Right atrium auricular region (tissue), 2 donors: ENCODE measurements around the gene TRPM3. TPM values are rescaled to one million over a fixed set of nuclear protein-coding genes. Genes with fewer than 3 reads are reported as not detected.

Experiments
- DNase-seq: peaks from one replicate; pipeline ENCODE4 v3.0.0-alpha.2; 2019; ENCODE audit warnings: low spot score
- H3K27ac ChIP-seq, 2 donors: fragments of 200-600 bp; sonication (generic); 1 replicate in 1 of 2; 2 replicates in 1 of 2; pipeline ENCODE4 v1.5.1; 2016 to 2019
- H3K27me3 ChIP-seq, 2 donors: fragments of 200-600 bp; sonication (generic); one replicate each; pipeline versions ENCODE4 v1.5.1 to v1.6.0; 2017 to 2019
- H3K36me3 ChIP-seq: fragments of 200-600 bp; sonication (generic); one replicate; pipeline ENCODE4 v1.5.1; 2016
- H3K4me1 ChIP-seq, 2 donors: fragments of 200-600 bp; sonication (generic); one replicate each; pipeline versions ENCODE4 v1.5.1 to v1.6.0; 2017 to 2019
- H3K4me3 ChIP-seq, 2 donors: fragments of 200-600 bp; sonication (generic); 1 replicate in 1 of 2; 2 replicates in 1 of 2; pipeline ENCODE4 v1.5.1; 2017 to 2019; ENCODE audit warnings: mild to moderate bottlenecking in 1 of 2, moderate library complexity in 1 of 2
- H3K9me3 ChIP-seq, 2 donors: fragments of 200-600 bp; sonication (generic); one replicate each; pipeline ENCODE4 v1.5.1; 2019
- CTCF ChIP-seq, 2 donors: fragments of 200-600 bp; sonication (generic); IDR thresholded peaks; one replicate each; pipeline ENCODE4 v1.5.1; 2019; ENCODE audit warnings: antibody characterized with exemption in 2 of 2
- total RNA-seq, 2 donors: library from RNA; depleted of rRNA; stranded (reverse); fragments of >200 nt; gene quantifications; one replicate each; pipeline ENCODE4 v1.1.0, GENCODE V29; 2016

Gene TRPM3
- total RNA-seq, 2 donors from 2014 or later: 0.59 to 1.5 TPM

- H3K4me1 ChIP-seq: no peaks in the 10 kb centered on the region
- TF ChIP-seq CTCF (IDR thresholded peaks at IDR 0.05): no peak
- no peaks in the 10 kb centered on the region for H3K9me3 ChIP-seq
- H3K36me3 ChIP-seq: no peaks in the 10 kb centered on the region
- no peak overlapping the region for H3K4me3 ChIP-seq
- no peaks in the 10 kb centered on the region for H3K27me3 ChIP-seq
- DNase-seq: no peak
- H3K27ac ChIP-seq: no peak overlapping the region
Observed at GRCh38 chr9:70795841-70796240, 325.6 kb downstream of the TRPM3 start.

- no peaks in the 10 kb centered on the region for H3K36me3 ChIP-seq
- TF ChIP-seq CTCF (IDR thresholded peaks at IDR 0.05): no peak
- no peaks in the 10 kb centered on the region for H3K27me3 ChIP-seq
- H3K27ac ChIP-seq: no peak overlapping the region
- H3K4me1 ChIP-seq: no peaks in the 10 kb centered on the region
- no peak for DNase-seq
- H3K9me3 ChIP-seq: no peaks in the 10 kb centered on the region
- no peak overlapping the region for H3K4me3 ChIP-seq
Observed at GRCh38 chr9:70792796-70793195, 328.6 kb downstream of the TRPM3 start.

GRCh38 chr9:70791936-70792335 lies 329.5 kb downstream of the TRPM3 start:
- DNase-seq: no peak
- Histone ChIP-seq H3K36me3 (no peaks in the 10 kb centered on the region), H3K4me3 (no peak overlapping the region), H3K9me3 (no peaks in the 10 kb centered on the region), H3K27ac (no peak overlapping the region), H3K4me1 (no peaks in the 10 kb centered on the region), H3K27me3 (no peaks in the 10 kb centered on the region)
- TF ChIP-seq CTCF (IDR thresholded peaks at IDR 0.05): no peak

- H3K4me1 ChIP-seq: no peaks in the 10 kb centered on the region
- no peaks in the 10 kb centered on the region for H3K9me3 ChIP-seq
- no peaks in the 10 kb centered on the region for H3K27me3 ChIP-seq
- no peak overlapping the region for H3K4me3 ChIP-seq
- no peaks in the 10 kb centered on the region for H3K36me3 ChIP-seq
- no peak overlapping the region for H3K27ac ChIP-seq
- TF ChIP-seq CTCF (IDR thresholded peaks at IDR 0.05): no peak
- DNase-seq: no peak
Observed at GRCh38 chr9:70789086-70789485, 332.3 kb downstream of the TRPM3 start.

- no peaks in the 10 kb centered on the region for H3K27me3 ChIP-seq
- no peak overlapping the region for H3K27ac ChIP-seq
- H3K9me3 ChIP-seq: no peaks in the 10 kb centered on the region
- H3K4me3 ChIP-seq: no peak overlapping the region
- H3K4me1 ChIP-seq: no peaks in the 10 kb centered on the region
- no peak for DNase-seq
- no peaks in the 10 kb centered on the region for H3K36me3 ChIP-seq
- TF ChIP-seq CTCF (IDR thresholded peaks at IDR 0.05): no peak
Observed at GRCh38 chr9:70784456-70784855, 337.0 kb downstream of the TRPM3 start.

- Histone ChIP-seq H3K27ac (no peak overlapping the region), H3K4me1 (no peaks in the 10 kb centered on the region), H3K9me3 (no peaks in the 10 kb centered on the region), H3K36me3 (no peaks in the 10 kb centered on the region), H3K4me3 (no peak overlapping the region), H3K27me3 (no peaks in the 10 kb centered on the region)
- TF ChIP-seq CTCF (IDR thresholded peaks at IDR 0.05): no peak
- no peak for DNase-seq
Observed at GRCh38 chr9:70778568-70778967, 342.9 kb downstream of the TRPM3 start.
